KMS-11 (cell line): ENCODE results near the gene MIPOL1.
"Not testable (repeated sequence)": the region's sequence is repeated elsewhere in the genome, so short reads cannot be mapped to it uniquely, and the experiment has no call there.

Experiments
- H2AFZ ChIP-seq: fragments of 200-600 bp; sonication (generic); 2 replicates; pipeline ENCODE4 v1.6.1; 2016; ENCODE audit warnings: antibody characterized with exemption, mixed run types, low read depth
- H3K27ac ChIP-seq: fragments of 200-600 bp; sonication (generic); 2 replicates; pipeline ENCODE4 v1.6.1; 2016; ENCODE audit warnings: mild to moderate bottlenecking, mixed run types
- H3K27me3 ChIP-seq: fragments of 200-600 bp; sonication (generic); 2 replicates; pipeline ENCODE4 v1.6.1; 2017; ENCODE audit warnings: mild to moderate bottlenecking, low read depth, mixed run types, moderate library complexity; ENCODE audit not compliant: insufficient read depth
- H3K36me3 ChIP-seq: fragments of 200-600 bp; sonication (generic); 2 replicates; pipeline ENCODE4 v1.6.1; 2017; ENCODE audit warnings: mild to moderate bottlenecking, mixed run types; ENCODE audit not compliant: insufficient read depth
- H3K4me1 ChIP-seq: fragments of 200-600 bp; sonication (generic); 2 replicates; pipeline ENCODE4 v1.6.1; 2016; ENCODE audit warnings: mild to moderate bottlenecking, low read depth, mixed run types; ENCODE audit not compliant: poor library complexity, severe bottlenecking
- H3K4me2 ChIP-seq: fragments of 200-600 bp; sonication (generic); 2 replicates; pipeline ENCODE4 v1.7.0; 2016; ENCODE audit warnings: mild to moderate bottlenecking, mixed run types
- H3K4me3 ChIP-seq: fragments of 200-600 bp; sonication (generic); IDR thresholded peaks from 2 replicates; pipeline ENCODE4 v1.6.1; 2017; ENCODE audit warnings: low read depth, low read length, mixed read lengths; ENCODE audit not compliant: insufficient read depth
- H3K79me2 ChIP-seq: fragments of 200-600 bp; sonication (generic); 2 replicates; pipeline ENCODE4 v1.6.1; 2016; ENCODE audit warnings: low read depth, mixed run types; ENCODE audit not compliant: insufficient read depth
- H3K9ac ChIP-seq: fragments of 200-600 bp; sonication (generic); 2 replicates; pipeline ENCODE4 v1.6.1; 2016; ENCODE audit warnings: mild to moderate bottlenecking, mixed run types
- H4K20me1 ChIP-seq: fragments of 200-600 bp; sonication (generic); 2 replicates; pipeline ENCODE4 v1.6.1; 2016; ENCODE audit warnings: mild to moderate bottlenecking, mixed run types; ENCODE audit not compliant: insufficient read depth
- TF ChIP-seq, protein P1 (sequence below): fragments of 200-600 bp; sonication (generic); conservative IDR thresholded peaks from 2 replicates; pipeline ENCODE4 v1.6.1; 2017; ENCODE audit warnings: low read depth, mild to moderate bottlenecking, antibody characterized with exemption, low read length, moderate library complexity, mixed read lengths

Gene MIPOL1

GRCh38 chr14:37172936-37173614 is 24.7 kb upstream of the MIPOL1 start:
- H3K4me1 ChIP-seq = no peaks in the 10 kb centered on the region
- TF ChIP-seq, protein P1, sequence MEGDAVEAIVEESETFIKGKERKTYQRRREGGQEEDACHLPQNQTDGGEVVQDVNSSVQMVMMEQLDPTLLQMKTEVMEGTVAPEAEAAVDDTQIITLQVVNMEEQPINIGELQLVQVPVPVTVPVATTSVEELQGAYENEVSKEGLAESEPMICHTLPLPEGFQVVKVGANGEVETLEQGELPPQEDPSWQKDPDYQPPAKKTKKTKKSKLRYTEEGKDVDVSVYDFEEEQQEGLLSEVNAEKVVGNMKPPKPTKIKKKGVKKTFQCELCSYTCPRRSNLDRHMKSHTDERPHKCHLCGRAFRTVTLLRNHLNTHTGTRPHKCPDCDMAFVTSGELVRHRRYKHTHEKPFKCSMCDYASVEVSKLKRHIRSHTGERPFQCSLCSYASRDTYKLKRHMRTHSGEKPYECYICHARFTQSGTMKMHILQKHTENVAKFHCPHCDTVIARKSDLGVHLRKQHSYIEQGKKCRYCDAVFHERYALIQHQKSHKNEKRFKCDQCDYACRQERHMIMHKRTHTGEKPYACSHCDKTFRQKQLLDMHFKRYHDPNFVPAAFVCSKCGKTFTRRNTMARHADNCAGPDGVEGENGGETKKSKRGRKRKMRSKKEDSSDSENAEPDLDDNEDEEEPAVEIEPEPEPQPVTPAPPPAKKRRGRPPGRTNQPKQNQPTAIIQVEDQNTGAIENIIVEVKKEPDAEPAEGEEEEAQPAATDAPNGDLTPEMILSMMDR = no peak
- H3K36me3 ChIP-seq = no peaks in the 10 kb centered on the region
- no peak overlapping the region for H2AFZ ChIP-seq
- H3K79me2 ChIP-seq = no peaks in the 10 kb centered on the region
- H3K9ac ChIP-seq = no peak overlapping the region
- H3K27ac ChIP-seq = no peak overlapping the region
- no peaks in the 10 kb centered on the region for H4K20me1 ChIP-seq
- H3K4me2 ChIP-seq = no peak overlapping the region
- H3K27me3 ChIP-seq = no peaks in the 10 kb centered on the region
- no peak overlapping the region for H3K4me3 ChIP-seq

- Histone ChIP-seq H3K79me2 (no peaks in the 10 kb centered on the region), H3K27me3 (no peaks in the 10 kb centered on the region), H3K4me1 (no peaks in the 10 kb centered on the region), H3K27ac (no peak overlapping the region), H4K20me1 (no peaks in the 10 kb centered on the region), H3K4me2 (no peak overlapping the region), H3K36me3 (no peaks in the 10 kb centered on the region), H3K9ac (no peak overlapping the region), H2AFZ (no peak overlapping the region), H3K4me3 (no peak overlapping the region)
- TF ChIP-seq, protein P1 = no peak
These were observed 17.7 kb upstream of the MIPOL1 start for GRCh38 chr14:37179896-37180502.

DNA sequence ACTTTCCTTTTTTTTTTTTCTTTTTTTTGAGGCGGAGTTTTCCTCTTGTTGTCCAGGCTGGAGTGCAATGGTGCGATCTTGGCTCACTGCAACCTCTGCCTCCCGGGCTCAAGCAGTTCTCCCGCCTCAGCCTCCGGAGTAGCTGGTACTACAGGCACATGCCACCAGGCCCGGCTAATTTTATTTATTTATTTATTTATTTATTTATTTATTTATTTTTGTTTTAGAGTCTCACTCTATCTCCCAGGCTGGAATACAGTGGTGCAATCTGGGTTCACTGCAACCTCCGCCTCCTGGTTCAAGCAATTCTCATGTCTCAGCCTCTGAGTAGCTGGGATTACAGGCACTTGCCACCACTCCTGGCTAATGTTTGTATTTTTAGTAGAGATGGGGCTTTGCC is 16.9 kb upstream of the MIPOL1 start:
- not testable (repeated sequence) for H3K9ac ChIP-seq, H4K20me1 ChIP-seq, H3K27ac ChIP-seq, H3K4me2 ChIP-seq, H3K79me2 ChIP-seq, H3K4me3 ChIP-seq, H3K36me3 ChIP-seq, H2AFZ ChIP-seq, H3K4me1 ChIP-seq, H3K27me3 ChIP-seq

DNA sequence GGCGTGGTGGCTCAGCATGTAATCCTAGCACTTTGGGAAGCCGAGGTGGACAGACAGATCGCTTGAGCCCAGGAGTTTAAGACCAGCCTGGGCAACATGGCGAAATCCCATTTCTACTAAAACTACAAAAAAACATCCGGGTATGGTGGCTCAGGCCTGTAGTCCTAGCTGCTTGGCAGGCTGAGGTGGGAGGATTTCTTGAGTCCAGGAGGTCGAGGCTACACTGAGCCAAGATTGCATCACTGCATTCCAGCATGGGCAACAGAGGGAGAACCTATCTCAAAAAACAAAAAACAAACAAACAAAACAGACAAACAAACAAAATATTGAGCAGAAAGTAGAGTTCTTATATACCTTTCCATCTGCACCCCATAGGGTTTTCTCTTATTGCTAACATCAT is 16.3 kb upstream of the MIPOL1 start:
- Histone ChIP-seq H3K4me1 (no peaks in the 10 kb centered on the region), H2AFZ (no peak overlapping the region), H3K4me2 (no peak overlapping the region), H3K27me3 (no peaks in the 10 kb centered on the region), H3K36me3 (no peaks in the 10 kb centered on the region), H3K27ac (no peak overlapping the region), H3K9ac (no peak overlapping the region), H4K20me1 (no peaks in the 10 kb centered on the region), H3K4me3 (no peak overlapping the region), H3K79me2 (no peaks in the 10 kb centered on the region)
- TF ChIP-seq, protein P1 = no peak

- not testable (repeated sequence) for H3K9ac ChIP-seq, H3K27me3 ChIP-seq, H3K36me3 ChIP-seq, H3K27ac ChIP-seq, H3K4me3 ChIP-seq, H3K79me2 ChIP-seq, H3K4me1 ChIP-seq, H3K4me2 ChIP-seq, H4K20me1 ChIP-seq, H2AFZ ChIP-seq
These were observed 13.2 kb upstream of the MIPOL1 start for GRCh38 chr14:37184520-37184919.
